ENCODE results near the gene STING1. TPM values are rescaled to one million over a fixed set of nuclear protein-coding genes. Genes with fewer than 3 reads are reported as not detected.
"Not testable (repeated sequence)": the region's sequence is repeated elsewhere in the genome, so short reads cannot be mapped to it uniquely, and the experiment has no call there.

The STING1 gene
- polyA plus RNA-seq, 2 donors, result 18.5 to 28.3 TPM

DNA sequence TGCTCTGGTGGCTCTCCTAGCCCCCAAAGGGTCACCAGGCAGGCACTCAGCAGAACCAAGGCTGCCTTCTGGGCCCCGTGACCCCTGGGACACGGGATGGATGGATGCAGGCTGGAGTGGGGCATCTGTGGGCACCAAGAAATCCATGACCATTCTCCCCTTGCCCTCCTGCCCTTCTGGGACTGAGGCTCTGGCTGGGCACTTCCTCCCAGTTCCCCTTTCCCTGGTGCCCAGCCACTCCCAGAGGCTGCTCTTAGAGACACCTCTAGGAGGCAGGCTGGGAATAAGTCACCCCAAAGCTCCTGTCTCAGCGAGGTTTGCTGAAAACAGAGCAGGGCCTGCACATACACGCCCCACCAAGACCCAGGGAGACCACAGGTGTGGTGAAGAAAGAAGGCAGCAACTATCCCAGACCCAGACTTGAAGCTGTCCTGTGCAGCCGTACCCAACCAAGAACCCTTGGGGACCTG is 943 bp downstream of the STING1 start:
- H3K36me3 ChIP-seq (ENCODE audit: control insufficient read depth in 2 of 2, insufficient read depth in 2 of 2, low read length in 1 of 2), result peaks cover 4 to 14% of the 10 kb centered on the region in 2 donors
- H3K4me1 ChIP-seq (ENCODE audit: control insufficient read depth in 2 of 2, insufficient read depth in 2 of 2, low read length in 1 of 2), result peaks cover 12 to 16% of the 10 kb centered on the region in 2 donors
- WGBS, 2 donors, result 16 to 49% methylated on average over 5 of the region's 5 CpGs
- H3K4me3 ChIP-seq (ENCODE audit: low read depth in 1 of 2, low read length in 2 of 2), result peak overlapping the region; percentile 45 to 48
- H3K9me3 ChIP-seq (ENCODE audit: control insufficient read depth in 2 of 2, insufficient read depth in 1 of 2, low read depth in 1 of 2, low read length in 1 of 2), result no peaks in the 10 kb centered on the region
- H3K27me3 ChIP-seq (ENCODE audit: control insufficient read depth in 1 of 2, insufficient read depth in 2 of 2, low read length in 2 of 2), result no peaks in the 10 kb centered on the region
- peak overlapping the region; percentile 92 to 99 for H3K27ac ChIP-seq (ENCODE audit: low read depth in 2 of 2, low read length in 1 of 2)

- H3K4me3 ChIP-seq (ENCODE audit: low read depth in 1 of 2, low read length in 2 of 2), result peak overlapping the region; percentile 45 to 48
- no peaks in the 10 kb centered on the region for H3K9me3 ChIP-seq (ENCODE audit: control insufficient read depth in 2 of 2, insufficient read depth in 1 of 2, low read depth in 1 of 2, low read length in 1 of 2)
- H3K36me3 ChIP-seq (ENCODE audit: control insufficient read depth in 2 of 2, insufficient read depth in 2 of 2, low read length in 1 of 2), result peaks cover 4 to 14% of the 10 kb centered on the region in 2 donors
- H3K27ac ChIP-seq (ENCODE audit: low read depth in 2 of 2, low read length in 1 of 2), result peak overlapping the region; percentile 92 to 99
- WGBS, 2 donors, result 23 to 38% methylated on average over 12 of the region's 12 CpGs
- H3K27me3 ChIP-seq (ENCODE audit: control insufficient read depth in 1 of 2, insufficient read depth in 2 of 2, low read length in 2 of 2), result no peaks in the 10 kb centered on the region
- H3K4me1 ChIP-seq (ENCODE audit: control insufficient read depth in 2 of 2, insufficient read depth in 2 of 2, low read length in 1 of 2), result peaks cover 12 to 16% of the 10 kb centered on the region in 2 donors
Measured at GRCh38 chr5:139481122-139481533, 1.4 kb downstream of the STING1 start.

GRCh38 chr5:139479729-139480128 is 2.8 kb downstream of the STING1 start:
- H3K27ac ChIP-seq (ENCODE audit: low read depth in 2 of 2, low read length in 1 of 2); H3K9me3 ChIP-seq (ENCODE audit: control insufficient read depth in 2 of 2, insufficient read depth in 1 of 2, low read depth in 1 of 2, low read length in 1 of 2); H3K27me3 ChIP-seq (ENCODE audit: control insufficient read depth in 1 of 2, insufficient read depth in 2 of 2, low read length in 2 of 2); H3K4me3 ChIP-seq (ENCODE audit: low read depth in 1 of 2, low read length in 2 of 2): not testable (repeated sequence)
- Histone ChIP-seq H3K36me3 (ENCODE audit: control insufficient read depth in 2 of 2, insufficient read depth in 2 of 2, low read length in 1 of 2) (peaks cover 10 to 18% of the 10 kb centered on the region in 2 donors), H3K4me1 (ENCODE audit: control insufficient read depth in 2 of 2, insufficient read depth in 2 of 2, low read length in 1 of 2) (peaks cover 12 to 18% of the 10 kb centered on the region in 2 donors)
- 93% methylated on average over 4 of the region's 4 CpGs for WGBS, 2 donors

- not testable (repeated sequence) for H3K9me3 ChIP-seq (ENCODE audit: control insufficient read depth in 2 of 2, insufficient read depth in 1 of 2, low read depth in 1 of 2, low read length in 1 of 2); H3K27me3 ChIP-seq (ENCODE audit: control insufficient read depth in 1 of 2, insufficient read depth in 2 of 2, low read length in 2 of 2); H3K4me3 ChIP-seq (ENCODE audit: low read depth in 1 of 2, low read length in 2 of 2); H3K27ac ChIP-seq (ENCODE audit: low read depth in 2 of 2, low read length in 1 of 2)
- H3K36me3 ChIP-seq (ENCODE audit: control insufficient read depth in 2 of 2, insufficient read depth in 2 of 2, low read length in 1 of 2), result peaks cover 10 to 18% of the 10 kb centered on the region in 2 donors
- 86% methylated on average over 9 of the region's 9 CpGs for whole genome bisulfite sequencing, 2 donors
- H3K4me1 ChIP-seq (ENCODE audit: control insufficient read depth in 2 of 2, insufficient read depth in 2 of 2, low read length in 1 of 2), result peaks cover 12 to 18% of the 10 kb centered on the region in 2 donors
Measured at GRCh38 chr5:139478657-139479423, 3.7 kb downstream of the STING1 start.

DNA sequence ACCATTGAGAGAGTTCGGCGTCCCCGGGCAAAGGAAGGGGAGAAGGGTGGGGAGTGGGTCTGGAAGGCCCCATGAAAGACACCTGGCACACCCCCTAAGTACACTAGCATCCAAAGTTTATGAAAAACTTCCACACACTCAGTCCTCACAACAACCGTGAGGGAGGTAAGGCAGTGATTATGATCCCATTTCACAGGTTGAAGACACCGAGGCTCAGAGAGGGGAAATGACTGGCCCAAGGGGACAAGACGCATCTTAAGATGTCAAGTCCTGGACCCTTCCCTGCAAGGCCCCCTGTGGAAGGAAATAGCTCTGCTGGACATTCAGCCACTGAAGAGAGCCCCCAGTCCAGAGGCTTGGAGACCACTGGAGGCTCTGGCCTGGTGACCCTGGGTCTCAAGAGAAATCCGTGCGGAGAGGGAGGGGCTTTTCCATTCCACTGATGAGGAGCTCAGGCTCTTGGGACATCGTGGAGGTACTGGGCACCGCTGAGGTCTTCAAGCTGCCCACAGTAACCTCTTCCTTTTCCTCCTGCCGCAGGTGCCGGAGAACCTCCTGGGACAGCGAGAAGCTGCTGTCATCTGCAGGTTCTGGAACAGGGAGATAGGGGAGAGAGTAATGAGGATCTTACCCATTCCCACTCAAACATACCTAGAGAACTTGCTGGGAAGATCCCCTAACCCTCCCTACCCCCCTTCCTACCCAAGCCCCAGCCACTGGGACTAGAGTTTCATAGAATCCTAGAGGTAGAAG is 6.5 kb downstream of the STING1 start:
- H3K36me3 ChIP-seq (ENCODE audit: control insufficient read depth in 2 of 2, insufficient read depth in 2 of 2, low read length in 1 of 2), result peaks cover 10 to 18% of the 10 kb centered on the region in 2 donors
- WGBS, 2 donors, result 78 to 86% methylated on average over 13 of the region's 13 CpGs
- peaks cover 6 to 9% of the 10 kb centered on the region in 2 donors for H3K4me1 ChIP-seq (ENCODE audit: control insufficient read depth in 2 of 2, insufficient read depth in 2 of 2, low read length in 1 of 2)
- H3K27ac ChIP-seq (ENCODE audit: low read depth in 2 of 2, low read length in 1 of 2), result no peak overlapping the region
- H3K4me3 ChIP-seq (ENCODE audit: low read depth in 1 of 2, low read length in 2 of 2), result no peak overlapping the region
- H3K27me3 ChIP-seq (ENCODE audit: control insufficient read depth in 1 of 2, insufficient read depth in 2 of 2, low read length in 2 of 2), result no peaks in the 10 kb centered on the region
- no peaks in the 10 kb centered on the region for H3K9me3 ChIP-seq (ENCODE audit: control insufficient read depth in 2 of 2, insufficient read depth in 1 of 2, low read depth in 1 of 2, low read length in 1 of 2)

DNA sequence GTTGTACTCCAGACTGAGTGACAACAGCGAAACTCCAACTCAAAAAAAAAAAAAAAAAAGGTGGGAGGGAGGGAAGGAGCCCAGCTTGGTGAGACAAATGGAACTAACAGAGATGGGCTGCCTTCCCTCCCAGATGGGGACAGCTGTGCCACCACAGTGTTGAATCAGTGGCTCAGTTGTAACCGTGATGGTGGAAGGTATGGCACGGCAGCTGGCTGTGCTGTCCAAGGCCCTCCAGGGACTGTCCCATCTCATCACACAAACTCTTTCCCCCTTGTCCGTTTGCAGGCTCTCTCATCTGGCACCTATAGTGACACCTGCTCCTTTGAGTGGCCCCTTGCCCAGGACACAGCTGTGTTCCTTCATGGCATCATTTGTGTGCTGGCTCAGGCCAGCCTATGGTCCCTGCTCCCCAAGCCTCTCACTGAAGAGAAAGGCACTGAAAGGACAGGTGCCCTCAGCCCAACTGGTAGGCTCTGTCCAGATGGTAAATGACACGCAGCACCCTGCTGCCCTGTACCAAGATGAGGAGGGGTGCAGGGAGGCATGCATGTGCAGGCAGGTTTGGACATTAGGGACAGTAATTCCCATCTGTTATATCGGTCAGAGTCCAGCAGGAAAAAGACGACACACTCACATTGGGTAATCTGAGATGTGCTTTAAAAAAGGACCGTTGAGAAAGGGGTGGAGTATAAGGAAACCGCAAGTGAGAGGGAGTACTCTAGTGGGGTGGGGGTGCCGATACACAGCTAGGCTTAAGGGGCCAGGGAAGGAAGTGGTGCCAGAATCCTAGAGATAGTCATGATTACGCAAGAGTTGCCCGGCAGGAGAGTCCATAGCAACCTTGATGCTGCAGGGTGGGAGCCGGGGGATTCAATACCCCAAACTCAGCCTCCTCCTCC is 7.4 kb downstream of the STING1 start:
- no peaks in the 10 kb centered on the region for H3K27me3 ChIP-seq (ENCODE audit: control insufficient read depth in 1 of 2, insufficient read depth in 2 of 2, low read length in 2 of 2)
- H3K4me3 ChIP-seq (ENCODE audit: low read depth in 1 of 2, low read length in 2 of 2), result no peak overlapping the region
- no peak overlapping the region for H3K27ac ChIP-seq (ENCODE audit: low read depth in 2 of 2, low read length in 1 of 2)
- H3K4me1 ChIP-seq (ENCODE audit: control insufficient read depth in 2 of 2, insufficient read depth in 2 of 2, low read length in 1 of 2), result peaks cover 3 to 5% of the 10 kb centered on the region in 2 donors
- peaks cover 10 to 18% of the 10 kb centered on the region in 2 donors for H3K36me3 ChIP-seq (ENCODE audit: control insufficient read depth in 2 of 2, insufficient read depth in 2 of 2, low read length in 1 of 2)
- 55 to 60% methylated on average over 13 of the region's 13 CpGs for WGBS, 2 donors
- H3K9me3 ChIP-seq (ENCODE audit: control insufficient read depth in 2 of 2, insufficient read depth in 1 of 2, low read depth in 1 of 2, low read length in 1 of 2), result no peaks in the 10 kb centered on the region

DNA sequence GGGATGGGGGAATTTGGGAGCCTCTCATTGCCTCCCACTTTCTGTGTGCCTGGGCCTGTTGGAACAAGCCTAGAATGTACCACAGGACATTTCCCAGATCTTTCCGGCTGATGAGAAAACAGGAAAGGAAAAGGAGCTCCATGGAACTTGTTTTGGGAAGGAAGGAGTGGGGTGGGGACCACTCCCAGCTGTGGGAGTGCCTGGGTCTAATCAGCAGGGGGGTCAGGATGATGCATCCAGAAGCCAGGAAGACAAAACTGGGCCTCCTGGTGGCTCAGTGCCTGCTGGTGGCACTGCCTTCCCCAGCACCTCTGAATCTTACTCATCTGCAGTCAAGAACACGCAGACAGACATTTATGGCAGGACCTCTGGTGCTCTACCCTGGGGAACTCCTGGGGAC is 9.0 kb downstream of the STING1 start:
- 44 to 55% methylated on average over 2 of the region's 2 CpGs for WGBS, 2 donors
- H3K36me3 ChIP-seq (ENCODE audit: control insufficient read depth in 2 of 2, insufficient read depth in 2 of 2, low read length in 1 of 2), result peaks cover 10 to 17% of the 10 kb centered on the region in 2 donors
- H3K9me3 ChIP-seq (ENCODE audit: control insufficient read depth in 2 of 2, insufficient read depth in 1 of 2, low read depth in 1 of 2, low read length in 1 of 2), result no peaks in the 10 kb centered on the region
- no peaks in the 10 kb centered on the region for H3K27me3 ChIP-seq (ENCODE audit: control insufficient read depth in 1 of 2, insufficient read depth in 2 of 2, low read length in 2 of 2)
- H3K4me1 ChIP-seq (ENCODE audit: control insufficient read depth in 2 of 2, insufficient read depth in 2 of 2, low read length in 1 of 2), result peaks cover 3 to 5% of the 10 kb centered on the region in 2 donors
- no peak overlapping the region for H3K4me3 ChIP-seq (ENCODE audit: low read depth in 1 of 2, low read length in 2 of 2)
- H3K27ac ChIP-seq (ENCODE audit: low read depth in 2 of 2, low read length in 1 of 2), result peak overlapping the region; percentile 33 to 57

DNA sequence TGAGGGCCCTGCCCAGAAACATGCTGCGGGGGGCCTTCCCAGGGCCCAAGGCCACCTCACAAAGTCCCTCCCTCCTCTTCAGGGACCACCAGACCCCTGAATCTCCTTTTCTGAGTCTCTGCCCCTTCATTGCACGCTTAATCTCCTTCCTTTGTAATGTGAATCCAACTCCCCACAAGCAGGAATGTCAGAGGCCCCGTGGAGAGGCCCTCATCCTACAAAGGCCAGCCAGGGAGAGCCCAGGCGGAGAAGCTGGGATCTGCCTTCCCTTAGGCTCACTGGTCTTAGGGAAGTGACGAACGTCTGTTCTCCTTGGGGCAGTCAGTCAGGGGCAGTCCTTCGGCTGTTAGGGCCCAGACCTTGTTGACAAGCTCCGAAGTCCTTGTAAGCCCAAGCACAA is 9.5 kb downstream of the STING1 start:
- no peaks in the 10 kb centered on the region for H3K27me3 ChIP-seq (ENCODE audit: control insufficient read depth in 1 of 2, insufficient read depth in 2 of 2, low read length in 2 of 2)
- no peaks in the 10 kb centered on the region for H3K9me3 ChIP-seq (ENCODE audit: control insufficient read depth in 2 of 2, insufficient read depth in 1 of 2, low read depth in 1 of 2, low read length in 1 of 2)
- peaks cover 10 to 12% of the 10 kb centered on the region in 2 donors for H3K36me3 ChIP-seq (ENCODE audit: control insufficient read depth in 2 of 2, insufficient read depth in 2 of 2, low read length in 1 of 2)
- H3K4me1 ChIP-seq (ENCODE audit: control insufficient read depth in 2 of 2, insufficient read depth in 2 of 2, low read length in 1 of 2), result peaks cover 3 to 5% of the 10 kb centered on the region in 2 donors
- H3K4me3 ChIP-seq (ENCODE audit: low read depth in 1 of 2, low read length in 2 of 2), result no peak overlapping the region
- peak overlapping the region; percentile 33 to 57 for H3K27ac ChIP-seq (ENCODE audit: low read depth in 2 of 2, low read length in 1 of 2)
- WGBS, 2 donors, result 64 to 79% methylated on average over 8 of the region's 8 CpGs

Measured in esophagus (tissue), 2 donors.